Stimulated activated CD4-positive, alpha-beta T cell treated with anti-CD3 and anti-CD28 coated beads, Interleukin-1b, Interleukin-23, amount 100 ng/mL, for 24 hours (primary cell): ENCODE measurements around the gene DLGAP3.

Experiments used
- DNase-seq, 4 experiments: peaks; one replicate each; pipeline ENCODE4 v3.0.0-alpha.2; 2020; ENCODE audit warnings: low read depth in 4 of 4, low spot score in 1 of 4

The DLGAP3 gene

GRCh38 chr1:34868230-34869049 lies 61.0 kb downstream of the DLGAP3 start:
- DNase-seq: no peak

GRCh38 chr1:34867415-34867814 lies 62.0 kb downstream of the DLGAP3 start:
- no peak for DNase-seq

GRCh38 chr1:34866762-34867109 lies 62.7 kb downstream of the DLGAP3 start:
- DNase-seq: no peak

GRCh38 chr1:34865981-34866761 lies 63.3 kb downstream of the DLGAP3 start:
- DNase-seq: peak; percentile 87 to 94 (median 92)

- DNase-seq: no peak
Observed at GRCh38 chr1:34865573-34865972, 63.9 kb downstream of the DLGAP3 start.

- no peak for DNase-seq
Observed at GRCh38 chr1:34864759-34865158, 64.7 kb downstream of the DLGAP3 start.

GRCh38 chr1:34863501-34863900 lies 65.9 kb downstream of the DLGAP3 start:
- no peak for DNase-seq

- DNase-seq: peak; percentile 84 to 88 (median 86)
Observed at GRCh38 chr1:34859446-34860200, 69.8 kb downstream of the DLGAP3 start, which contains the start of gene SMIM12. TSS of gene SMIM12 (minus strand) at chr1:34859749. CDS start at chr1:34855977, 3,772 bp downstream.

- no peak for DNase-seq
Observed at GRCh38 chr1:34858901-34859445, 70.5 kb downstream of the DLGAP3 start.

- no peak for DNase-seq
Observed at GRCh38 chr1:34856697-34857096, 72.8 kb downstream of the DLGAP3 start.

- DNase-seq: peak; percentile 72 to 84 (median 74)
Observed at GRCh38 chr1:34852677-34853217, 76.7 kb downstream of the DLGAP3 start.

GRCh38 chr1:34851431-34852105 lies 77.9 kb downstream of the DLGAP3 start:
- no peak for DNase-seq

- no peak for DNase-seq
Observed at GRCh38 chr1:34850382-34850781, 79.1 kb downstream of the DLGAP3 start.

GRCh38 chr1:34847094-34847493 lies 82.4 kb downstream of the DLGAP3 start:
- DNase-seq: no peak

- no peak for DNase-seq
Observed at GRCh38 chr1:34846265-34846664, 83.2 kb downstream of the DLGAP3 start.

GRCh38 chr1:34845131-34845901 lies 84.1 kb downstream of the DLGAP3 start:
- no peak for DNase-seq

GRCh38 chr1:34844252-34844634 lies 85.2 kb downstream of the DLGAP3 start:
- no peak for DNase-seq

GRCh38 chr1:34843392-34844251 lies 85.8 kb downstream of the DLGAP3 start:
- DNase-seq: no peak

- DNase-seq: no peak
Observed at GRCh38 chr1:34842952-34843371, 86.5 kb downstream of the DLGAP3 start.
